Transverse colon (tissue), 3 donors: ENCODE data around the gene MTR.

Experiments used
- CTCF ChIP-seq, 5 experiments: fragments of 200-600 bp in 3 of 5; fragments of 450-650 bp in 2 of 5; sonication (generic) in 3 of 5; IDR thresholded peaks; 1 replicate in 2 of 5; 2 replicates in 3 of 5; pipeline ENCODE4 v1.5.1; 2016 to 2017; ENCODE audit warnings: antibody characterized with exemption in 5 of 5, inconsistent platforms in 3 of 5, mild to moderate bottlenecking in 2 of 5, moderate library complexity in 1 of 5
- EP300 ChIP-seq: sonication (generic); formaldehyde crosslinking; IDR thresholded peaks from one replicate; pipeline ENCODE4 v1.6.1; 2017; ENCODE audit warnings: antibody characterized with exemption, low read depth

- TF ChIP-seq CTCF (IDR thresholded peaks at IDR 0.05) (no peak), EP300 (no peak)
Measured at GRCh38 chr1:236830560-236830959, 35.5 kb downstream of the MTR start.
